ENCODE measurements around the gene TPP2. TPM values are rescaled to one million over a fixed set of nuclear protein-coding genes. Genes with fewer than 3 reads are reported as not detected.

Gene TPP2
- total RNA-seq: 44.9 and 47.5 TPM in 2 replicates
- long read RNA-seq, full-length matches to known transcripts: 10 of 140 reads
- long read RNA-seq, partial matches to known transcripts: 113 of 140 reads
- long read RNA-seq, other reads (novel, unspliced or antisense): 17 of 140 reads

DNA sequence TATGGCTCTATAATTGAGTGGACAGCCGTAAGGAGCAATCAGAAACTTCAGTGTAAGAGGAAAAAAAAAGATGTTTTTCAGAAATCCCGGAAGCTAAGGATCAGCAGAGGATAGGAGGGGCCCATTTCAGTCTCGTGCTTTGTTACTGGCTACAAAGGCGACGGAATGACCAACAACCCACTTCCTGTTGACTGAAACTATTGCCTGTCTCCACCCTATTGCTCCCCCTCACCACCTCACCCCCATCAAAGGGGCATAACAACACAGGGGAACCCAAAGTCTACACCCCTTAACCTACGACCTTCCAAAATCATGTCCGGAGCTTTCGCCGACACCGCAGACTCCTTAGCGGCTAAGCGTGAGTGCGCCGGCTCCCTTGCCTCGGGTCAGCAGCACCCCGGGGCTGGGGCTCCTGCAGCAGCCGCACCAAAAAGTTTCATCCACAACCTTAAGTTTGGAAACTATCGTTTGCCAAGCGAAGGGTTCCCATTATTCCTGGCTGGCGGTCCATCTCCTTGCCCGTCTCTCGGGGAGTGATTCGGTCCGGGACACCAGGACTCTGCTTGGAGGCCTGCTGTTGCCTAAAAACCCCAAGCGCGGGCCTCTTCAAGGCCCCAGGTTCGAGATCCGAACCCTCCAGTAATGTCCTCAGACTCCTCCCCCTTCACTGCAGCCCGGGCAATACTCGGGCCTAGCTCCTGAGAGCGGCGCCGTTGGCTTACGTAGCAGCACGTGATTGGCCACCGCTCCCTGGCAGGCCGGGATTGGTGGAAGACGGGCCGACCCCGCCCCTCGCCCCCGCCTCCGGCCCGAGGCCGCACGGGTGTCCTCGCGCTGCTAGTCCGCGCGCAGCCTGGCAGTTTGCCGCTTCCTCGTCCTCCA, at the start of gene TPP2:
TSS of gene TPP2 (plus strand) at position 840 of the 882 bp plus-strand sequence. CDS start 53 bp downstream, outside the sequence.
- Mint-ChIP-seq H3K4me3 (ENCODE audit: unreplicated experiment) (peak within 1 kb of the TSS; percentile 97), H3K27ac (ENCODE audit: unreplicated experiment) (peak within 1 kb of the TSS; percentile 100), H3K36me3 (ENCODE audit: unreplicated experiment) (no peaks in the 10 kb centered on the region), H3K9me3 (ENCODE audit: unreplicated experiment) (no peaks in the 10 kb centered on the region), H3K27me3 (ENCODE audit: unreplicated experiment) (no peaks in the 10 kb centered on the region), H3K4me1 (ENCODE audit: unreplicated experiment) (peaks cover 40% of the 10 kb centered on the region)
- TF ChIP-seq, protein P1, sequence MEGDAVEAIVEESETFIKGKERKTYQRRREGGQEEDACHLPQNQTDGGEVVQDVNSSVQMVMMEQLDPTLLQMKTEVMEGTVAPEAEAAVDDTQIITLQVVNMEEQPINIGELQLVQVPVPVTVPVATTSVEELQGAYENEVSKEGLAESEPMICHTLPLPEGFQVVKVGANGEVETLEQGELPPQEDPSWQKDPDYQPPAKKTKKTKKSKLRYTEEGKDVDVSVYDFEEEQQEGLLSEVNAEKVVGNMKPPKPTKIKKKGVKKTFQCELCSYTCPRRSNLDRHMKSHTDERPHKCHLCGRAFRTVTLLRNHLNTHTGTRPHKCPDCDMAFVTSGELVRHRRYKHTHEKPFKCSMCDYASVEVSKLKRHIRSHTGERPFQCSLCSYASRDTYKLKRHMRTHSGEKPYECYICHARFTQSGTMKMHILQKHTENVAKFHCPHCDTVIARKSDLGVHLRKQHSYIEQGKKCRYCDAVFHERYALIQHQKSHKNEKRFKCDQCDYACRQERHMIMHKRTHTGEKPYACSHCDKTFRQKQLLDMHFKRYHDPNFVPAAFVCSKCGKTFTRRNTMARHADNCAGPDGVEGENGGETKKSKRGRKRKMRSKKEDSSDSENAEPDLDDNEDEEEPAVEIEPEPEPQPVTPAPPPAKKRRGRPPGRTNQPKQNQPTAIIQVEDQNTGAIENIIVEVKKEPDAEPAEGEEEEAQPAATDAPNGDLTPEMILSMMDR (IDR thresholded peaks at IDR 0.05): no peak
- DNase-seq (ENCODE audit: extremely low spot score, unreplicated experiment): peak; percentile 100

DNA sequence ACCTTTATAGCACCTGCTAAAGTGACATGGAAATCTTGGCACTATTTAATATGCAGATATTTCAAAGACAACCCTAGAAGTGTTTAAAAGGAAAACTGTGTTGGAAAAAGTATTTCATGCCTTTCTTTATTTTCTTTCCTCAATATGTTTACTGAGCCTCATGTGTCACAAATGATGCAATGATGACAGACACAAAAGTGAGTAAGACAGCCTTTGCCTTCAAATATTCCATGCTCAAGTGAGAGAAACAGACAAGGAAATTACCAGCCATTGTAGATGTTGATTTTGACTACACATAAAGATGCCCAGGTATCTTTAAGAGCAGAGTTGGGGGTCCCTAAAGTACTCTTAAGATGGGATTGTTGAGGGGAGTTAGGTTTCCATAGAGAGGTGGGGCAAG, 48.0 kb upstream of the TPP2 start:
- no peak for DNase-seq (ENCODE audit: extremely low spot score, unreplicated experiment)
- H3K4me1 Mint-ChIP-seq (ENCODE audit: unreplicated experiment): no peaks in the 10 kb centered on the region
- H3K36me3 Mint-ChIP-seq (ENCODE audit: unreplicated experiment): no peaks in the 10 kb centered on the region
- H3K27me3 Mint-ChIP-seq (ENCODE audit: unreplicated experiment): peaks cover 65% of the 10 kb centered on the region
- no peak overlapping the region for H3K4me3 Mint-ChIP-seq (ENCODE audit: unreplicated experiment)
- TF ChIP-seq, protein P1 (IDR thresholded peaks at IDR 0.05): no peak
- H3K9me3 Mint-ChIP-seq (ENCODE audit: unreplicated experiment): peaks cover 4% of the 10 kb centered on the region
- no peak overlapping the region for H3K27ac Mint-ChIP-seq (ENCODE audit: unreplicated experiment)

DNA sequence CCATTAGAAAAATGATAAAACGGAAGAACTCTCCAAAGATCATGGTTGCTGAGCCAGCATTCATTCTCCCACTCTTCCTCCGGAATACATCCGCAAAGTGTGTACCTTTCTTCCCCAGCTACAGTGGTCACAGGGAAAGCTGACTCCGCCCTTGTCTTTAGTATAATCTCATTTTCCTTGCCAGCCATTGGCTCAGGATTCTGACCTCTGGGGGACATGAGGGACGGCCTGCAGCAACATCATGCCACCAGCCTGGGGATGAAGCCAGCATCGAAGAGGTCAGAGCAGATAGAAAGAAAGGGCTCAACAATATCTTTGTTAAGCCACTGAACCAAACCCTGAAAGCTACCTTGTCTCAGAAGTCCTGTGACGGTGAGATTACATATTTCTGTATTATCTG, 46.3 kb upstream of the TPP2 start:
- Mint-ChIP-seq H3K4me3 (ENCODE audit: unreplicated experiment) (no peak overlapping the region), H3K27ac (ENCODE audit: unreplicated experiment) (no peak overlapping the region), H3K27me3 (ENCODE audit: unreplicated experiment) (peaks cover 56% of the 10 kb centered on the region), H3K36me3 (ENCODE audit: unreplicated experiment) (no peaks in the 10 kb centered on the region), H3K4me1 (ENCODE audit: unreplicated experiment) (no peaks in the 10 kb centered on the region), H3K9me3 (ENCODE audit: unreplicated experiment) (peaks cover under 1% of the 10 kb centered on the region)
- no peak for DNase-seq (ENCODE audit: extremely low spot score, unreplicated experiment)
- TF ChIP-seq, protein P1 (IDR thresholded peaks at IDR 0.05): no peak

DNA sequence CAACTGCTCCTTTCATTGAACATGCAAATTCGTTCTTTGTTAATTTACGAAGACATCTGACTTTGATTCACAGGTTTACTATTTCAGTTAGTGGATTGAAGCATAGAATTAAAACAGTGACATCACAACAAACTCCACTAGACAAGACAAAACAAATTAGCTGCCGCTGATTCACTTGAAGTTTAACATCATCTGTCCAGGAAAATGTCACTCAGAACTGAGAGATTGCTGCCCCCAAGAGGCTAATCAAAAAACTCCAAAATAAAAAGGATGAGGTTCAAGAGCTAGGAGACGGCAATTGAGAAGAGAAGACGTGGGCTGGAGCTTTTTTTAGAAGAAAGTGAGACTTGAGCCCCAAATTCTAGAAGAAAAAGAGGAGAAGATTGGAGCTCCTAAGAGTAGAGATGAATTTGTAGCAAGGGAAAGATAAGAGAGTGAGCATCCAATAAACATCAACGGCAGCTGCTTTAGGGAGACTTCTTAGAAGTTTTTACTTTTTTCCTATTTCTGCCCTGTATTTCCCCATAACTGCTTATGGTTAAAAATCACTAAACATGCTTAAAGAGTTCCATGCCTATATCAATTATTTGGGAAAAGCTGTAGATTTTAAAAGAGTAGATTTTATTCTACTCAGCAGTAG, 40.8 kb upstream of the TPP2 start:
- no peak overlapping the region for H3K27ac Mint-ChIP-seq (ENCODE audit: unreplicated experiment)
- TF ChIP-seq, protein P1 (IDR thresholded peaks at IDR 0.05): peak; percentile 63
- no peaks in the 10 kb centered on the region for H3K36me3 Mint-ChIP-seq (ENCODE audit: unreplicated experiment)
- H3K27me3 Mint-ChIP-seq (ENCODE audit: unreplicated experiment): peaks cover 29% of the 10 kb centered on the region
- no peak for DNase-seq (ENCODE audit: extremely low spot score, unreplicated experiment)
- H3K4me1 Mint-ChIP-seq (ENCODE audit: unreplicated experiment): peaks cover 2% of the 10 kb centered on the region
- H3K4me3 Mint-ChIP-seq (ENCODE audit: unreplicated experiment): no peak overlapping the region
- H3K9me3 Mint-ChIP-seq (ENCODE audit: unreplicated experiment): no peaks in the 10 kb centered on the region

DNA sequence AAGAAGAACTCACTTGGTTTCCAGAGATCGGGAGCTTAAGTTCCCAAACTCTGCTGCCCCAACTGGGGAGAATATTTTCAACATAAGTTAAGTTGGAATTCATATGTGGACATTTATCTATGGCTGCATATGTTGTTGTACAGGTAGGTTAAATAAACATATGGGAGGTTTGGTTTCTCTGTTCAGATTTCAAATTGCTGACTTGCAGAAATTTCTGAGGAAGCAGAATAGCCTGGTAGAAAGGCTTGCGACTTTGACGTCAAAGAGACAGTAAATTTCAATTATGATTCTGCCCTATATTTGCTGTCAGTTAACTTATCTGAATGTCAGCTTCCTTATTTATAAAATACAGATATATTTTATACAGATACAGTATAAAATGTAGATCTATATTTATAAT, 40.0 kb upstream of the TPP2 start:
- TF ChIP-seq, protein P1 (IDR thresholded peaks at IDR 0.05): no peak
- H3K27me3 Mint-ChIP-seq (ENCODE audit: unreplicated experiment): peaks cover 29% of the 10 kb centered on the region
- DNase-seq (ENCODE audit: extremely low spot score, unreplicated experiment): no peak

More for the DNA sequence above, 40.0 kb upstream of the TPP2 start:
- Mint-ChIP-seq H3K4me3 (ENCODE audit: unreplicated experiment) (no peak overlapping the region), H3K36me3 (ENCODE audit: unreplicated experiment) (no peaks in the 10 kb centered on the region), H3K9me3 (ENCODE audit: unreplicated experiment) (no peaks in the 10 kb centered on the region), H3K27ac (ENCODE audit: unreplicated experiment) (no peak overlapping the region), H3K4me1 (ENCODE audit: unreplicated experiment) (peaks cover 2% of the 10 kb centered on the region)
